ENCODE measurements around the gene RNF183. TPM values are rescaled to one million over a fixed set of nuclear protein-coding genes. Genes with fewer than 3 reads are reported as not detected.
A peak's percentile ranks its signal among the peaks of the same experiment; 100 is the strongest.

RNF183 gene
- total RNA-seq, 6 experiments from 2014 or later = not detected

- H3K27ac Mint-ChIP-seq = no peak overlapping the region
- DNase-seq = peak; percentile 16
- no peaks in the 10 kb centered on the region for H3K9me3 Mint-ChIP-seq
- no peak overlapping the region for H3K4me3 Mint-ChIP-seq
- no peak for TF ChIP-seq CTCF (IDR thresholded peaks at IDR 0.05)
- peaks cover 11% of the 10 kb centered on the region; the same call in 1 of the 2 replicates for H3K4me1 Mint-ChIP-seq (ENCODE audit: low read depth)
- no peaks in the 10 kb centered on the region for H3K36me3 Mint-ChIP-seq (ENCODE audit: low read depth)
- peaks cover 13% of the 10 kb centered on the region for H3K27me3 Mint-ChIP-seq (ENCODE audit: insufficient read depth)
Measured at GRCh38 chr9:113310538-113310937, 7.4 kb upstream of the RNF183 start.

GRCh38 chr9:113309204-113309813 lies 6.1 kb upstream of the RNF183 start:
- no peak overlapping the region for H3K4me3 Mint-ChIP-seq
- peak; percentile 50 for DNase-seq
- H3K27me3 Mint-ChIP-seq (ENCODE audit: insufficient read depth) = peaks cover 11% of the 10 kb centered on the region
- H3K4me1 Mint-ChIP-seq (ENCODE audit: low read depth) = peaks cover 11% of the 10 kb centered on the region; the same call in 1 of the 2 replicates
- no peaks in the 10 kb centered on the region for H3K9me3 Mint-ChIP-seq
- TF ChIP-seq CTCF (IDR thresholded peaks at IDR 0.05) = peak; percentile 79
- no peak overlapping the region for H3K27ac Mint-ChIP-seq
- no peaks in the 10 kb centered on the region for H3K36me3 Mint-ChIP-seq (ENCODE audit: low read depth)

GRCh38 chr9:113307396-113307975 lies 4.3 kb upstream of the RNF183 start:
- H3K4me3 Mint-ChIP-seq = no peak overlapping the region
- H3K9me3 Mint-ChIP-seq = no peaks in the 10 kb centered on the region
- no peak overlapping the region for H3K27ac Mint-ChIP-seq
- DNase-seq = no peak
- TF ChIP-seq CTCF (IDR thresholded peaks at IDR 0.05) = no peak
- peaks cover 18% of the 10 kb centered on the region for H3K27me3 Mint-ChIP-seq (ENCODE audit: insufficient read depth)
- no peaks in the 10 kb centered on the region for H3K36me3 Mint-ChIP-seq (ENCODE audit: low read depth)
- H3K4me1 Mint-ChIP-seq (ENCODE audit: low read depth) = peaks cover 11% of the 10 kb centered on the region; the same call in 1 of the 2 replicates

GRCh38 chr9:113306566-113306965 lies 3.4 kb upstream of the RNF183 start:
- Mint-ChIP-seq H3K9me3 (no peaks in the 10 kb centered on the region), H3K36me3 (ENCODE audit: low read depth) (no peaks in the 10 kb centered on the region), H3K4me3 (no peak overlapping the region), H3K27me3 (ENCODE audit: insufficient read depth) (peaks cover 22% of the 10 kb centered on the region), H3K4me1 (ENCODE audit: low read depth) (peaks cover 11% of the 10 kb centered on the region; the same call in 1 of the 2 replicates), H3K27ac (no peak overlapping the region)
- no peak for TF ChIP-seq CTCF (IDR thresholded peaks at IDR 0.05)
- DNase-seq = no peak

GRCh38 chr9:113301548-113301947 lies 1.6 kb downstream of the RNF183 start:
- Mint-ChIP-seq H3K27ac (no peak overlapping the region), H3K36me3 (ENCODE audit: low read depth) (no peaks in the 10 kb centered on the region), H3K4me1 (ENCODE audit: low read depth) (no peaks in the 10 kb centered on the region), H3K4me3 (no peak overlapping the region), H3K27me3 (ENCODE audit: insufficient read depth) (peaks cover 21% of the 10 kb centered on the region), H3K9me3 (no peaks in the 10 kb centered on the region)
- TF ChIP-seq CTCF (IDR thresholded peaks at IDR 0.05) = no peak
- no peak for DNase-seq
